ENCODE results near the gene IRF1. TPM values are rescaled to one million over a fixed set of nuclear protein-coding genes. Genes with fewer than 3 reads are reported as not detected.

Gene IRF1
- total and polyA plus RNA-seq, 2 of the 8 experiments (the other 6 are each of a cell fraction or from before 2014, with no cell fraction given): 4.0 to 8.5 TPM

DNA sequence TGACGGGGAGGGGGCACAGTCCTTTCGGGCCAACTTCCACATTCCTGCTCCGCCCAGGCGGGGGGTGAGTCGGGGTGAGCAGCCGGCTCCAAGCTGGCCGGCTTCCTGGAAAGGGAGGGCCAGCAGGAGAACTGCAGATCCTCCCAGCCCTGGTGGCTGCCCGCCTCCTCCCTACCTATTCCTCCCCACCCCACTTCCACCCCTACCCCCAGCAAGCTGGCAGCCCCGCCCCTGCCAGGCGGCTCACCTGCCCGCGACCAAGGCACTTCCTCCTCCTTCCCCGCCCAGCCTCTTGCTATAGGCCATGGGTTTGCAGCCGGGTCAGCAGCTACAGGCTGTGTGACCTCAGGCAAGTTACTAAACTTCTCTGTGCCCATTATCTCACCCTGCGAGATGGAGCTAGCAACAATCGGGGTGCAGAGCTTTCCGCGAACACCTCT lies 5.6 kb upstream of the IRF1 start:
- 0 out of 2 replicates have a peak overlapping the region, but pooled peaks have one; percentile 30 for H2AFZ ChIP-seq (ENCODE audit: low read length)
- peak overlapping the region; percentile 65 to 87 for H3K4me2 ChIP-seq (ENCODE audit: insufficient read depth in 1 of 2, low read depth in 2 of 2, low read length in 2 of 2)
- H3K27ac ChIP-seq (ENCODE audit: low read depth, low read length): no peak overlapping the region
- peak overlapping the region; percentile 37 for H4K91ac ChIP-seq (replicated peaks; ENCODE audit: insufficient read length, low read length)
- peak overlapping the region; percentile 24 for H4K5ac ChIP-seq (ENCODE audit: insufficient read length, low read depth, low read length)
- peak overlapping the region; percentile 98 for H3K18ac ChIP-seq (ENCODE audit: extremely low read depth, low read length)
- H3K79me1 ChIP-seq (ENCODE audit: low read depth, low read length): no peaks in the 10 kb centered on the region
- peaks cover 16% of the 10 kb centered on the region; the same call in 1 of the 2 replicates for H3K23me2 ChIP-seq (ENCODE audit: low read depth, low read length)
- H2BK120ac ChIP-seq (replicated peaks; ENCODE audit: low read depth, low read length): no peak overlapping the region
- peak; percentile 48; the same call in 1 of the 2 replicates for TF ChIP-seq TEAD4 (IDR thresholded peaks at IDR 0.05; ENCODE audit: low read depth, low read length)
- peak in 1 of 2 experiments; percentile 6; a peak in 1 of 3 replicates for TF ChIP-seq POLR2A (IDR thresholded peaks at IDR 0.05; ENCODE audit: control extremely low read depth in 1 of 2, low read depth in 2 of 2, low read length in 2 of 2)
- TF ChIP-seq ATF3 (IDR thresholded peaks at IDR 0.05; ENCODE audit: insufficient read depth, low read depth, low read length): no peak
- 0 out of 2 replicates have a peak, but pooled peaks have one; percentile 9 for TF ChIP-seq SUZ12 (IDR thresholded peaks at IDR 0.05; ENCODE audit: low read length)
- no peak; the same call in 1 of the 2 replicates for TF ChIP-seq TAF1 (IDR thresholded peaks at IDR 0.05; ENCODE audit: low read depth, low read length)
- TF ChIP-seq ASH2L (IDR thresholded peaks at IDR 0.05; ENCODE audit: low read length): peak; percentile 17
- TF ChIP-seq SIN3A (conservative IDR thresholded peaks at IDR 0.05 in 1 of 2, IDR thresholded peaks at IDR 0.05 in 1 of 2; ENCODE audit: low read depth in 1 of 2, low read length in 2 of 2): no peak; a peak in 1 of 4 replicates
- no peak for TF ChIP-seq RFX5 (IDR thresholded peaks at IDR 0.05; ENCODE audit: borderline replicate concordance, low read depth, low read length)
- peak; percentile 85 for TF ChIP-seq KDM1A (IDR thresholded peaks at IDR 0.05; ENCODE audit: borderline replicate concordance, low read length)
- no peak for TF ChIP-seq BCL11A (IDR thresholded peaks at IDR 0.05; ENCODE audit: low read depth in 2 of 2, low read length in 2 of 2)
- H4K20me1 ChIP-seq (replicated peaks in 1 of 2; ENCODE audit: control insufficient read depth in 1 of 2, insufficient read depth in 2 of 2, low read length in 2 of 2): no peaks in the 10 kb centered on the region
- DNase-seq (ENCODE audit: low read depth in 1 of 2, low spot score in 2 of 2) (peak; percentile 88 to 89), FAIRE-seq (no peak)
- no peak overlapping the region for H4K8ac ChIP-seq (ENCODE audit: extremely low read depth, insufficient read depth, low read length)
- 0 out of 2 replicates have a peak overlapping the region, but pooled peaks have one; percentile 80 for H2BK20ac ChIP-seq (ENCODE audit: low read length)
- H2BK15ac ChIP-seq (ENCODE audit: low read length): no peak overlapping the region
- no peak overlapping the region for H3K4ac ChIP-seq (replicated peaks; ENCODE audit: insufficient read length, low read depth, low read length)
- no peaks in the 10 kb centered on the region for H3K9me3 ChIP-seq (ENCODE audit: insufficient read depth in 2 of 2, low read depth in 1 of 2, low read length in 1 of 2)
- H2BK12ac ChIP-seq (ENCODE audit: low read depth, low read length): peak overlapping the region; percentile 71; the same call in 1 of the 2 replicates
- H3K4me3 ChIP-seq (ENCODE audit: extremely low read depth in 1 of 4, insufficient read depth in 2 of 4, low read depth in 3 of 4, low read length in 4 of 4): peak overlapping the region; percentile 51 to 88 (median 84)
- H3K4me1 ChIP-seq (replicated peaks in 1 of 4; ENCODE audit: control insufficient read depth in 3 of 4, insufficient read depth in 4 of 4, low read length in 3 of 4): peaks cover 7 to 19% (median 12%) of the 10 kb centered on the region in 4 experiments
- no peak overlapping the region for H3K14ac ChIP-seq (ENCODE audit: insufficient read length)
- H2AK5ac ChIP-seq (ENCODE audit: low read depth, low read length): no peak overlapping the region
- ChIA-PET CTCF (ENCODE audit: partially characterized antibody) (interaction anchor here (0.7 to 19.9 kb wide), 15 partner anchors 10 to 108 kb away, joined by 3 to 353 read pairs (median 10); no protein-coding TSS in a partner anchor), POLR2A (ENCODE audit: partially characterized antibody) (interaction anchor here (0.7 to 3.2 kb wide), 12 partner anchors 12 to 258 kb away, joined by 3 to 13 read pairs (median 4); partner anchors contain the start of gene RAD50)
- no peaks in the 10 kb centered on the region for H3K79me2 ChIP-seq (ENCODE audit: control insufficient read depth in 1 of 2, insufficient read depth in 2 of 2, low read length in 2 of 2)
- peak overlapping the region in 2 of 4 experiments; percentile 34 to 40; a peak in 3 of 7 replicates for H3K9ac ChIP-seq (replicated peaks in 1 of 4; ENCODE audit: extremely low read depth in 1 of 4, low read depth in 3 of 4, low read length in 3 of 4)
- no peak overlapping the region for H3K56ac ChIP-seq (replicated peaks; ENCODE audit: insufficient read length, low read depth, low read length)
- no peak overlapping the region for H3K23ac ChIP-seq (ENCODE audit: insufficient read length)
- peak overlapping the region; percentile 85; the same call in 1 of the 2 replicates for H2BK5ac ChIP-seq (ENCODE audit: low read depth, low read length)
- H3K27me3 ChIP-seq (replicated peaks in 1 of 4; ENCODE audit: control insufficient read depth in 3 of 4, extremely low read depth in 1 of 4, insufficient read depth in 3 of 4, low read length in 3 of 4): peaks cover 0 to 6% (median 0%) of the 10 kb centered on the region in 4 experiments; a peak in 3 of 7 replicates
- H3K36me3 ChIP-seq (ENCODE audit: control insufficient read depth in 2 of 4, insufficient read depth in 4 of 4, low read length in 3 of 4): no peaks in the 10 kb centered on the region
- WGBS, 2 experiments (ENCODE audit: extremely low coverage in 1 of 2, insufficient coverage in 1 of 2, insufficient read length in 1 of 2, insufficient replicate concordance in 2 of 2, low coverage in 1 of 2, low lambda C conversion rate in 2 of 2, missing lambda C conversion rate in 1 of 2): 4% methylated on average over 5 of the region's 18 CpGs; no CpG with 5 or more reads in 1 of the 2 experiments

Data from H1 (cell line).